ENCODE data around the gene ANKRD1.
"Not testable (repeated sequence)": the region's sequence is repeated elsewhere in the genome, so short reads cannot be mapped to it uniquely, and the experiment has no call there.

Gene ANKRD1

GRCh38 chr10:90912174-90912573, 8.7 kb downstream of the ANKRD1 start:
- DNase-seq (ENCODE audit: low read depth) = no peak

DNA sequence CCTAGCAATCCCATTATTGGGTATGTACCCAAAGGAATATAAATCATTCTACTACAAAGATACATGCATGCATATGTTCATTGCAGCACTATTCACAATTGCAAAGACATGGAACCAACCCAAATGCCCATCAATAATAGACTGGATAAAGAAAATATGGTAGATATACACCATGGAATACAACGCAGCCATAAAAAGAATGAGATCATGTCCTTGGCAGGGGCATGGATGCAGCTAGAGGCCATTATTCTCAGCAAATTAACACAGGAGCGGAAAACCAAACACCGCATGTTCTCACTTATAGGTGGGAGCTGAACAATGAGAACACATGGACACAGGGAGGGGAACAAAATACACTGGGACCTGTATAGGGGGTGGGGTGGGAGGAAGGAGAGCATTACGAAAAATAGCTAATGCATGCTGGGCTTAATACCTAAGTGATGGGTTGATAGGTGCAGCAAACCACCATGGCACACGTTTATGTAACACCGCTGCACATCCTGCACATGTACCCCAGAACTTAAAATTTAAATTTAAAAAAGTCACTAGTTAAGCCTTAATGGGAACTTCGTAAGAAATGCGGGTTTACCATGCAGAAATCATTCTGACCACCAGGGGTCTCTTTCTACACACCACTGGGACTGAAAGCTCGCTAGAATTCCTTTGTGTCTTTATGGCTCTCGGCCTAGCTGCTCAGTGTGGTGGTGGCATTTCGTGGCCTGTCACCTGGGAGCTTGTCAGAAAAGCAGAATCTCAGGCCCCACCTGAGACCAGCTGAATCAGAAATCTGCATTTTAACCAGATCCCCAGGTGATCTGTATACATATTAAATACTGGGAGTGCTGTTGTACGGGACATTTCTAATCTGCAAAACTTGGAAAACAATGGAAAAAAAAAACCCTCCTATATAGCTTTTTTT, 9.5 kb downstream of the ANKRD1 start:
- DNase-seq (ENCODE audit: low read depth) = peak; percentile 11

- no peak for DNase-seq (ENCODE audit: low read depth)
Observed at GRCh38 chr10:90906596-90906995, 14.3 kb downstream of the ANKRD1 start.

GRCh38 chr10:90905925-90906324, 15.0 kb downstream of the ANKRD1 start:
- DNase-seq (ENCODE audit: low read depth) = no peak

DNA sequence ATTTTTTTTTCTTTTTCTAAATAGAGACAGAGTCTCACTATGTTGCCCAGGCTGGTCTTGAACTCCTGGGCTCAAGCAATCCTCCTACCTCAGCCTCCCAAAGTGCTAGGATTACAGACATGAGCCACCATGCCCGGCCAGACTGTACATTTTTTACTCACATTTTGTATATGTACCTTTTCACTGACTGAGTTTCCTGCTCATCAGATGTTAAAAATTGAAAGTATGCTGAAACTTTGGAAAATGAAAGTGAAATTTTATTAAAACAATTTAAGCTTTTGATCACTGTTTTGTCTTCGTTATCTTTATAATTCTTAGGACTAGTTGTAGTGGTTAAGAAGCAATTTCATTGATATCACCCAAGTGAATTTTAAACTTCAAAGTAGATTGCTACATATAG, 24.0 kb downstream of the ANKRD1 start:
- not testable (repeated sequence) for DNase-seq (ENCODE audit: low read depth)

DNA sequence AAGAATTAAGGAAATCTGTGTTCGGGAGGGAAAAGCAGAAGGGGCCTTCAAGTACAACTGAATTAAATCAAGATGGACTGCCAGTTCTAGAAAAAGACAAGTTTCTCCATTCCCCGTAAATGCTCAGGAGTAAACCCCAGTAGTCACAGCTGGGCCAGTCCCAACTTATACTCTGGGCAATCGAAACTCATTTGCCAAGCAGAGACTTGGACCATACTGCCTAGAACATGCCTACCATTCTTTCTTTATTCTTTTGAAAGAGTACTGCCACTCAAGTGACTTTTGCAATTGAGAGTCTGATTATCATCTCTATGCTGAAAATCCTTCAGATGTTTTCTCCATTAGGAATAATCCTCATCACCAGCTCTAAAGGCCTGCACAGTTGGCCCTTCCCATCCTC, 27.7 kb downstream of the ANKRD1 start:
- no peak for DNase-seq (ENCODE audit: low read depth)

DNA sequence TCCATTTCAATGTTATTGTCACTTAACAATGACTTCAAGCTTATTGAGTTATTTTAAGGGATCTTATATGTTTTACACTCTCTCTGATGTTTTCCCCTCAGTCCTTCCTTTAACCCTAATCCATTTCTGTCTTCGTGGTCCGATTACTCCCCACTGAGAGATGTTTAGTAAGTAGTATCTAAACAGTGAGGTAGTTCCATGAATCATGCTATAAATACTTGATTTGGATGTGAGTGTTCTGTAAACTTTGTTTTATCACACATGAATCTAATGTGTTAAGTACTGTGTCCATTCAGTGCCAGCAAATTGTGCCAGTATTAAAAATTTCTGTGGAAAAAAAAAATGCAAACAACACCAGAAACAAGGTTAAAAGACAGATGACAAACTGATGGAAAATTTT, 30.5 kb downstream of the ANKRD1 start:
- no peak for DNase-seq (ENCODE audit: low read depth)

- no peak for DNase-seq (ENCODE audit: low read depth)
Observed at GRCh38 chr10:90889636-90890035, 31.3 kb downstream of the ANKRD1 start.

DNA sequence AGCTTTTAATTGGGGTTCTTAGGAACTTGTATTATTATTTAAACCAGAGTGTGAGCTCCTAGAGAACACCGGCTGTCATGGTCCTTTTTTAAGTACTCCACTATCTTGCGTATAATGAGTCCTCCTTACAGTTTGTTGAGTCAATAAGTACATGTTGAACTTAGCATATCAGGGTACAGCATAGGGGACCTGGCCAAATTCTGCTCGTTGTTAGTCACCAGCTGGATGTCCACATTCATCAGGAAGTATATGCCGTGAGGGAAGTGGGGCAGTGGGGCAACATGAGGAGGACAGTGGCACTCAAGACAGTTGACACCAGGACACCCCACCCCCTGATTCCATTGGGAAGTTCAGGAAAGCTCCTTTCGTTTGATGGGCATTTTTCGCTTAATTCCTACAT, 32.5 kb downstream of the ANKRD1 start:
- no peak for DNase-seq (ENCODE audit: low read depth)

GRCh38 chr10:90887555-90887954, 33.3 kb downstream of the ANKRD1 start:
- no peak for DNase-seq (ENCODE audit: low read depth)

DNA sequence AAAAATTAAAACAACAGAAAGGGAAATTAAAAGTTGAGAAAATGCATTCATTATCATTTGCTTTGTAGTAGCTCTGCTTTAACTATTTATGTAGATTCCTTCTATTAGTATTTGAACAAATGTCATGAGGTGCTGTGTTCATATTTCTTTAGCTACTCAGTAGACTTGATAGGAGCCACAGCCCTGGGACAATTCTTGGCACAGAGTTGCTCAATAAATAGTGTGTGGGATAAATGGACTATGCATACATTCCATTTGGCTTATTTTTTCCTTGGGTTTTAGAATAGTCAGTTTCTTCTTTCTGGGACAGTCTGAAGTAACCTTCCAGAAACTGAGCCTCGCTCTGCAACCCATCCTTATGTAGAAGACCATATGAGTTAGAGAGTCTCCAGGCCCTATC, 35.7 kb downstream of the ANKRD1 start:
- DNase-seq (ENCODE audit: low read depth) = no peak

- no peak for DNase-seq (ENCODE audit: low read depth)
Observed at GRCh38 chr10:90884431-90884830, 36.5 kb downstream of the ANKRD1 start.

- not testable (repeated sequence) for DNase-seq (ENCODE audit: low read depth)
Observed at GRCh38 chr10:90880059-90880719, 40.7 kb downstream of the ANKRD1 start.

DNA sequence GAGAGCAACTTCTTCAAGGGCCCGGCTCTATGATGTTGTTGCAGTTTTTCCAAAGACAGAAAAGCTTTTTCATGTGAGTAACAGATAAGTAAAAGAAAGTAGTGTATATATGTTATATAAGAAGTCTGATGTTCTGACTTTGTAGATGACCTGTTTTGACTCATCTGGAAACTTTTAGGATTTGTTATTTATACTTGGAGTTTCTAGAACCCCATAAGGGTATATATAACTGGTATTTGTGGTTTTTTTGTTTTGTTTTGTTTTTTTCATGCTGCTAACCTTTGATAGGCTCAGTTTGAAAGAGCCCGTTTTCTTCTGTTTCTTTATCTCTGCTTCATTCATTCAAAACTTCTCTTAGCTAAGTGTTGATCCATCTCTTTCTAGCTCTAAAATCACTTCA, 41.8 kb downstream of the ANKRD1 start:
- no peak for DNase-seq (ENCODE audit: low read depth)

DNA sequence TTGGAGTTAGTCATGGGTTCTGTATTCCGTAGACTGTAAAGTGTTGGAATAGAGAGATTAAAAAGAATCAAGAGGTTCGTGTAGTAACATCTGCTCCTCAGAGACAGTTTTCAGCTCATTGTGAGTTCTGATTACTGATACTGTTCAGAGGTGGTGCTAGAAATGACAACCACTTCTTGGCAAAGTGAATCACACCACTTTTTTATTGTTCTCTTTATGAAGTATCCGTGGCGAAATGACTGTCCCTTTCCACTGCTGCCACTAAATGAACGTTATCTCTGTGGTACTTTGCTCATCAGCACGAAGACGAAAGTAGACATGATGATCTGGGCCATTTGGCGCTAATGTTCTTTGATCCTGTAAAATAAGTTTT, 48.3 kb downstream of the ANKRD1 start:
- no peak for DNase-seq (ENCODE audit: low read depth)

DNA sequence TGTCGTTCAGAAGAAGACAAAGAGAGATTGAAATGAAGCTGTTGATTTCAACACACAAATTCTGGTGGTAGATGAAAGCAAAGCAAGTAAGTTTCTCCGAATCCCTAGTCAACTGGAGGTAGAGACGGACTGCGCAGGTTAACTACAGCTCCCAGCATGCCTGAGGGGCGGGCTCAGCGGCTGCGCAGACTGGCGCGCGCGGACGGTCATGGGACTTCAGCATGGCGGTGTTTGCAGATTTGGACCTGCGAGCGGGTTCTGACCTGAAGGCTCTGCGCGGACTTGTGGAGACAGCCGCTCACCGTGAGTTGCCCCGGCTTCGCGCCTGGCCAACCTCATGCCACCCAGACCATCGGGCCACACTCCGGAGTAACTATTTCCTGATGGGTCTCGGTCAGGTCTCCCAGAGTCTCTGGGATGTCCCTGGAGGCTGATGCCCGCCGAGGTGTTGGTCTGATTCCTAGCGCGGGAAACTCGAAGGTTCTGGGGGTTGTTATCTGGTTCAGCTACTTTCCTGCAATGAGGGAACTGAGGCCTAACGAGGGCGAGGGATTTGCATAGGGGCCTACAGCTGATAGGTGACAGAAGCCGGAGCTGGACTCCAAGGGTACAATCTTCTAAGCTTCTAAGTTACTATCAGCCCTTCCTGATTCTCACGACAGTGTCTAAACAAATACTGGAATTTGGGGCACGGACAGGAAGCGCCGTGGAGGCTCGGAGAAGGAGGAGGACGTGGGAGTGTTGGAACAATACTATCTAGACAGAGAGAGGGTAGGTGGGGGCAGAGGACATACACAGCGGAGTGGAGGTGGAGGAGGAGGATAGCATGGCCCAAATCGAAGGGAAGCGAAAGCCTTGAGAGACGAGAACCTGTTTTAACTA, 48.9 kb downstream of the ANKRD1 start, which contains the start of gene RPP30:
TSS of gene RPP30 (plus strand) at position 209 of the 882 bp plus-strand sequence. CDS start at position 222, 13 bp downstream.
- peak; percentile 81 for DNase-seq (ENCODE audit: low read depth)

DNA sequence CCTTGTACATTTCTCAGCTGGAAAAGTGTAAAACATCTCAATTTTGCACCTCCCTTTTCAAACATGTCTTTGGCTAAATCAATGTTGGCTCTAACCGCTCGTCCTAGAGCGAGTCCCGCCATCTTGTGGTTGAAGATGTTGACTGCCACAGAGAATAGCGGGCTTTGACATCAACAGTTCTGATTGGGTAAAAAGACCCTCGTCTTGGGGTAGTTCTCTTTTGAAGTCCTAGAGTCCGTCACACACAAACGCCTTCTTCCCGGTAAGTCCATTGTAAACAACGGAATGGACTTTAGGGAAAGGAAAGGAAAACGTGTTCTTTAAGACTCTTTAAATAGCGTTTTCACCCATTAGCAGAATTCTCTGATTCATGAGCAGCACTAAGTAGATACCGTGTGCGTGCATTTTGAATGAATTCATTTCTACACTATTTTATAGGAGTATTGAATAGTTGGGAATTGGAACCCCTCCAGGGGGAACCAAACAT, 49.6 kb downstream of the ANKRD1 start:
- no peak for DNase-seq (ENCODE audit: low read depth)

DNA sequence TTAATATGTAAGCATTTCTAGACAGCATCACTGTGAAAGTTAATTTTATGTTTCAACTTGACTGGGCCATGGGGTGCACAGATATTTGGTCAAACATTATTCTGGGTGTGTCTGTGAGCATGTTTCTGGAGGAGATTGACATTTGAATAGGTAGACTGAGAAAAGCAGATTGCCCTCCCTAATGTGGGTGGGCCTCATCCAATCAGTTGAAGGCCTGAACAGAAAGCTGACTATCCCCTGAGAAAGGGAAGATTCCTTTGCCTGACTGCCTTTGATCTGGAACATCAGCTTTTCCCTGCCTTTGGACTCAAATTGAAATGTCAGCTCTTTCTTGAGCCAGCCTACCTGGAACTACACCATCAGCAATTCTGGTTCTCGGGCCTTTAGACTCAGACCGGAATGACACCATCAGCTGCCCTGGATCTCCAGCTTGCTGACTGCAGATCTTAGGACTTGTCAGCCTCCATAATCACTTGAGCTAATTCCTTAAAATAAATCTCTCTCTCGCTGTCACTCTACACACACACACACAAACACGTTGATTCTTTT, 54.8 kb downstream of the ANKRD1 start:
- no peak for DNase-seq (ENCODE audit: low read depth)

GRCh38 chr10:90865401-90865800, 55.5 kb downstream of the ANKRD1 start:
- DNase-seq (ENCODE audit: low read depth) = no peak

- DNase-seq (ENCODE audit: low read depth) = no peak
Observed at GRCh38 chr10:90862908-90863514, 57.9 kb downstream of the ANKRD1 start.

Data from activated T-cell treated with anti-CD3 and anti-CD28 coated beads for 48 hours (primary cell).